Gastroesophageal sphincter (tissue), 3 donors: ENCODE results near the gene NAB2.

Source experiments
- POLR2AphosphoS5 ChIP-seq: sonication (generic); formaldehyde crosslinking; IDR thresholded peaks from one replicate; pipeline ENCODE4 v1.6.1; 2017; ENCODE audit warnings: antibody characterized with exemption
- TF ChIP-seq, protein P1 (sequence below), 4 experiments: fragments of 200-600 bp in 2 of 4; fragments of 450-650 bp in 2 of 4; sonication (generic) in 1 of 4; IDR thresholded peaks; one replicate each; pipeline ENCODE4 v1.5.1; 2017 to 2019; ENCODE audit warnings: antibody characterized with exemption in 4 of 4, mild to moderate bottlenecking in 2 of 4, moderate library complexity in 2 of 4

DNA sequence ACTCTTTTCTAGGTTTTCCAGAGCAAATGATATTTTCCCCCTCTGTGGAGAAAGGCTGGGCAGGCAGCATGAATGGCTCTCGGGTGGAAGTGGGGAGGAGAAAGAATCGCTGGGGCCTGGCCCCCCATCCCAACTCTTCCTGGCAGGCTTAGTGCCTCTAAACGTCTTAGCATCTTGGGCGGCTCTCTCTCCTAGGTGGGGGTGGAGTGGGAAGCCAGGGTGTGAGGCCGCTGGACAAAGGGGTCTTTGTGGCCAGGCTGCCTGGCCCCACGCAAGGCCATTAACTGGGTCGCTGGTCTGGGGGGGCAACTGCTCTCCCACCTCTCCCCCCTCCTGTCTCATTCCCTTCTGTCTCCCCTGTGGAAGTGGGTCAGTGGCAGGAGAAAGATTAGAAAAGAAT, 53.8 kb downstream of the NAB2 start:
- TF ChIP-seq POLR2AphosphoS5, result no peak
- TF ChIP-seq, protein P1, sequence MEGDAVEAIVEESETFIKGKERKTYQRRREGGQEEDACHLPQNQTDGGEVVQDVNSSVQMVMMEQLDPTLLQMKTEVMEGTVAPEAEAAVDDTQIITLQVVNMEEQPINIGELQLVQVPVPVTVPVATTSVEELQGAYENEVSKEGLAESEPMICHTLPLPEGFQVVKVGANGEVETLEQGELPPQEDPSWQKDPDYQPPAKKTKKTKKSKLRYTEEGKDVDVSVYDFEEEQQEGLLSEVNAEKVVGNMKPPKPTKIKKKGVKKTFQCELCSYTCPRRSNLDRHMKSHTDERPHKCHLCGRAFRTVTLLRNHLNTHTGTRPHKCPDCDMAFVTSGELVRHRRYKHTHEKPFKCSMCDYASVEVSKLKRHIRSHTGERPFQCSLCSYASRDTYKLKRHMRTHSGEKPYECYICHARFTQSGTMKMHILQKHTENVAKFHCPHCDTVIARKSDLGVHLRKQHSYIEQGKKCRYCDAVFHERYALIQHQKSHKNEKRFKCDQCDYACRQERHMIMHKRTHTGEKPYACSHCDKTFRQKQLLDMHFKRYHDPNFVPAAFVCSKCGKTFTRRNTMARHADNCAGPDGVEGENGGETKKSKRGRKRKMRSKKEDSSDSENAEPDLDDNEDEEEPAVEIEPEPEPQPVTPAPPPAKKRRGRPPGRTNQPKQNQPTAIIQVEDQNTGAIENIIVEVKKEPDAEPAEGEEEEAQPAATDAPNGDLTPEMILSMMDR (IDR thresholded peaks at IDR 0.05), result no peak
